Neural crest cell (in vitro differentiated cells): ENCODE data around the gene THBD. TPM values are rescaled to one million over a fixed set of nuclear protein-coding genes. Genes with fewer than 3 reads are reported as not detected.

Experiments
- DNase-seq: peaks from one replicate; pipeline ENCODE4 v3.0.0; 2021; ENCODE audit warnings: low read depth, mixed read lengths, low spot score
- H3K27ac Mint-ChIP-seq: one replicate; pipeline ENCODE4 v1.8.0; 2021; ENCODE audit warnings: mild to moderate bottlenecking, mixed read lengths; ENCODE audit not compliant: unreplicated experiment
- H3K27me3 Mint-ChIP-seq: 2 replicates; pipeline ENCODE4 v1.8.0; 2021; ENCODE audit warnings: low read depth, mild to moderate bottlenecking, mixed read lengths
- H3K36me3 Mint-ChIP-seq: 2 replicates; pipeline ENCODE4 v1.8.0; 2021; ENCODE audit warnings: low read depth, mild to moderate bottlenecking, mixed read lengths
- H3K4me1 Mint-ChIP-seq: 2 replicates; pipeline ENCODE4 v1.8.0; 2021; ENCODE audit warnings: mixed read lengths
- H3K4me3 Mint-ChIP-seq: one replicate; pipeline ENCODE4 v1.8.0; 2021; ENCODE audit warnings: mild to moderate bottlenecking, mixed read lengths
- H3K9me3 Mint-ChIP-seq: 2 replicates; pipeline ENCODE4 v1.8.0; 2021; ENCODE audit warnings: mixed read lengths
- total RNA-seq: library from RNA; stranded (reverse); gene quantifications from 2 replicates; pipeline ENCODE4 v1.2.1, GENCODE V29; 2021
- TF ChIP-seq, protein P1 (sequence below): fragments of 200-600 bp; sonication (generic); conservative IDR thresholded peaks from 2 replicates; pipeline ENCODE4 v1.5.0; 2021; ENCODE audit warnings: antibody characterized with exemption, mild to moderate bottlenecking

Gene THBD
- total RNA-seq, 1 donor from 2014 or later, result 0.12 TPM

- no peak overlapping the region for H3K27ac Mint-ChIP-seq
- peaks cover 13% of the 10 kb centered on the region for H3K4me1 Mint-ChIP-seq
- no peaks in the 10 kb centered on the region for H3K36me3 Mint-ChIP-seq
- TF ChIP-seq, protein P1, sequence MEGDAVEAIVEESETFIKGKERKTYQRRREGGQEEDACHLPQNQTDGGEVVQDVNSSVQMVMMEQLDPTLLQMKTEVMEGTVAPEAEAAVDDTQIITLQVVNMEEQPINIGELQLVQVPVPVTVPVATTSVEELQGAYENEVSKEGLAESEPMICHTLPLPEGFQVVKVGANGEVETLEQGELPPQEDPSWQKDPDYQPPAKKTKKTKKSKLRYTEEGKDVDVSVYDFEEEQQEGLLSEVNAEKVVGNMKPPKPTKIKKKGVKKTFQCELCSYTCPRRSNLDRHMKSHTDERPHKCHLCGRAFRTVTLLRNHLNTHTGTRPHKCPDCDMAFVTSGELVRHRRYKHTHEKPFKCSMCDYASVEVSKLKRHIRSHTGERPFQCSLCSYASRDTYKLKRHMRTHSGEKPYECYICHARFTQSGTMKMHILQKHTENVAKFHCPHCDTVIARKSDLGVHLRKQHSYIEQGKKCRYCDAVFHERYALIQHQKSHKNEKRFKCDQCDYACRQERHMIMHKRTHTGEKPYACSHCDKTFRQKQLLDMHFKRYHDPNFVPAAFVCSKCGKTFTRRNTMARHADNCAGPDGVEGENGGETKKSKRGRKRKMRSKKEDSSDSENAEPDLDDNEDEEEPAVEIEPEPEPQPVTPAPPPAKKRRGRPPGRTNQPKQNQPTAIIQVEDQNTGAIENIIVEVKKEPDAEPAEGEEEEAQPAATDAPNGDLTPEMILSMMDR, result no peak
- DNase-seq, result no peak
- no peak overlapping the region for H3K4me3 Mint-ChIP-seq
- peaks cover 3% of the 10 kb centered on the region for H3K9me3 Mint-ChIP-seq
- peaks cover 35% of the 10 kb centered on the region for H3K27me3 Mint-ChIP-seq
These were observed 8.8 kb upstream of the THBD start for GRCh38 chr20:23058240-23058639.

DNA sequence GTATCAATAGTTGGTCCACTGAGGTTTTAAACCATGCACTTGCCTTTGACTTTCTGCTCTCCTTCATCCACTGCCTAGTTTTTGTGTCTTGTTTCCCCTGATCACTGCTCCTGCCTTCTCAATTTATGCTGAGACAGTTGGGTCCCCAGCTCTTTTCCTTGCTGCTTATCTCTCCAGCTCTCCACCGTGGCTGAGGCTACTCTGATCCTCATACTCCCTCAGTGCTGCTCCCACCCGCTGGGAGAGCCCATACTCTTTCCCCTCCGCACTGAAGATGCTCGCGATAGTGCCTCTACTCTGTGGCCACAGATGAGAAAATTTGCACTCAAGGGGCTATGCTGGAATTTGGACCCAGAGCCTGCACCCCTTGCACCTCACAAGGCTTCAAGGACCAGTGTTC, 3.4 kb upstream of the THBD start:
- Mint-ChIP-seq H3K27me3 (peaks cover 86% of the 10 kb centered on the region), H3K27ac (no peak overlapping the region), H3K4me1 (peaks cover 10% of the 10 kb centered on the region), H3K4me3 (peak overlapping the region; percentile 61), H3K36me3 (no peaks in the 10 kb centered on the region), H3K9me3 (peaks cover 3% of the 10 kb centered on the region)
- no peak for DNase-seq
- TF ChIP-seq, protein P1, result no peak

DNA sequence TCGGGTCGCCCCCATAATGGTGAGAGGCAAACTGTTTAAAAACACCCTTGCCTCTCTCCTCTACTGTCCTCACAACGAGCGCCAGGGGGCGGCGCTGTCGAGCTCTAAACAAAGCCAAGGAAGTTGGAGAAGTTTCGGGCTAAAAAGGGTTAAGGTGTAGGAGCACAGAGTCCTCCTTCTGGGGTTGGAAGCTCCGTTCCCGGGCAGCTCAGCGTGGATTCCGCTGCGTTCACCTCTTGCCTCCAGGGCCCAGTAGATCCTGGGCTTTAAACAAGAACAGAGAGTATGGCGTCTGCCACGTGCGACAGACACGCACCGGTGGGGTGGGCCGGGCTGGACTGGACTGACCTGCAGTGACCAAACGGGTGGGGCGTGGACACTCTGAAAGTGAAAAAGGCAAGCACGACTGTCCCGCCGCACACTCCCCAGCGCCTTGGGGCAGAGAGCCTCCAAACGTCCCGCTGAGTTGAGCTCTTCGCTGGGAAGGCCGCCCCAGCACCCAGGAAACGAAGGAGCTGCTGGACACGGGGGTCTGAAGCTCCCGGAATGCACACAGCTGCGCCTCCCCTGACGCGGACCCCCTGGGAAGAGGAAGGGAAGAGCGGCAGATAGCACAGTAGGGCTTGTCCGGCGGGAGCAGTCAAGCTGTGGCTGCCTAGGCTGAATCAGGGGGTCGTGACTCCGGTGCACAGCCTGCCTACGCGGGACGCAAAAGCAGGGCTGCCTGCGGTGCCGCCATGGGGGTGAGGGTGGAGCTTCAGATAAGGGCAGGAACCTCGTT, 1.6 kb upstream of the THBD start:
- Mint-ChIP-seq H3K4me1 (peaks cover 14% of the 10 kb centered on the region), H3K4me3 (peak overlapping the region; percentile 91), H3K27me3 (peaks cover 94% of the 10 kb centered on the region), H3K36me3 (no peaks in the 10 kb centered on the region), H3K27ac (peak overlapping the region; percentile 67), H3K9me3 (no peaks in the 10 kb centered on the region)
- DNase-seq, result peak; percentile 77
- TF ChIP-seq, protein P1, result peak; percentile 82

DNA sequence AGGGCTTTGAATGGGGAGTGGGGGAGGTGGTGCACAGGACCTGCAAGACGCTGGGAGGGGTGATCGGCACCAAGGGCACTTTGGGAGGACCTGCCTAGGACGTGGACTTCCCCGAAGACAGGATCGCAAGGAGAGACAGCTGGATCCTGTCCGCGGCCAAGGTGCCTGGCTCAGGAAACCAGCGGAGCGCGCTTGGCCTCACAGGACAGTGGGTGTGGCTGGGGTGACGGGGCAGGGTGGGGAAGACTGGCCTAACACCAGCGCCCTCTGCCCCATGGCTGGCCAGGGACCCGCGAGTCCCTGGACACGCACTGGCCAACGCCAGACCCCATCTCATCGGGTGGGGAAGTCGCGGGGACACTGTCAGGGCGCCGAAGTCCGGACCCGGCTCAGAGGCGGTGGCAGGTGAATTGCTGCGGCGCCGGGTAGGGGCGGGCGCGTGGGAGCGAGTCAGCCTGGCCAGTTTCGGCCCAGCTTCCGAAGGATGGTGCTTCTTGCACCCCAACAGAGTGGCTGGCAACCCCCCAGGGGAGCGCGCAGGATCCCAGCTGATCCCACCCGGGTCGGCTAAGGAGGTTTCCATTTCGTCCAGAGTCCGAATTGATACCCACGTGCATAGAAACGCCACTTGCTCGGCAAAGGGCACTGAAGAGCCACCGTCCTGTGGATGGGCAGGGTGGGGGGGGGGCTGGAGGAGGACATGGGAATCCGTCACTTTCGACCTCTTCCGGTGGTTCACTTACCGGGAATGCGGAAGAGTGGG, 785 bp upstream of the THBD start:
- Mint-ChIP-seq H3K4me1 (peaks cover 14% of the 10 kb centered on the region), H3K4me3 (peak overlapping the region; percentile 91), H3K36me3 (no peaks in the 10 kb centered on the region), H3K9me3 (no peaks in the 10 kb centered on the region), H3K27ac (no peak overlapping the region), H3K27me3 (peaks cover 96% of the 10 kb centered on the region)
- DNase-seq, result peak; percentile 8
- TF ChIP-seq, protein P1, result no peak

- Mint-ChIP-seq H3K4me3 (peak overlapping the region; percentile 62), H3K27me3 (peaks cover 99% of the 10 kb centered on the region), H3K27ac (no peak overlapping the region), H3K9me3 (no peaks in the 10 kb centered on the region), H3K36me3 (no peaks in the 10 kb centered on the region), H3K4me1 (peaks cover 14% of the 10 kb centered on the region)
- DNase-seq, result peak; percentile 14
- TF ChIP-seq, protein P1, result peak; percentile 59
These were observed 930 bp downstream of the THBD start for GRCh38 chr20:23048283-23049200.
